Heart right ventricle (tissue), 16 donors: ENCODE measurements around the gene FAM171A1. TPM values are rescaled to one million over a fixed set of nuclear protein-coding genes. Genes with fewer than 3 reads are reported as not detected.

Experiments used
- ATAC-seq, 8 donors: fragments of 200-7000 bp; cut with Tn5 transposase; one replicate each; pipeline ENCODE4 v1.9.1; 2020; ENCODE audit warnings: mild to moderate bottlenecking in 8 of 8, moderate library complexity in 8 of 8, moderate number of reproducible peaks in 1 of 8
- DNase-seq, 2 donors: peaks; one replicate each; pipeline ENCODE4 v3.0.0-alpha.2; 2020
- H3K27ac ChIP-seq, 10 donors: fragments of 200-600 bp; sonication (generic) in 2 of 10; one replicate each; pipeline versions ENCODE4 v1.5.0 to v1.8.0; 2020 to 2022; ENCODE audit warnings: mild to moderate bottlenecking in 3 of 10
- H3K27me3 ChIP-seq, 7 donors: fragments of 200-600 bp; one replicate each; pipeline ENCODE4 v1.8.0; 2021 to 2022; ENCODE audit warnings: mild to moderate bottlenecking in 2 of 7
- H3K36me3 ChIP-seq, 9 donors: fragments of 200-600 bp; sonication (generic) in 1 of 9; one replicate each; pipeline versions ENCODE4 v1.5.0 to v1.8.0; 2020 to 2022; ENCODE audit warnings: mild to moderate bottlenecking in 2 of 9
- H3K4me1 ChIP-seq, 9 donors: fragments of 200-600 bp; sonication (generic) in 1 of 9; one replicate each; pipeline versions ENCODE4 v1.5.0 to v1.8.0; 2020 to 2022; ENCODE audit warnings: mild to moderate bottlenecking in 4 of 9
- H3K4me3 ChIP-seq, 10 donors: fragments of 200-600 bp; sonication (generic) in 2 of 10; one replicate each; pipeline versions ENCODE4 v1.5.0 to v1.8.0; 2020 to 2022; ENCODE audit warnings: mild to moderate bottlenecking in 7 of 10, moderate library complexity in 2 of 10
- H3K9me3 ChIP-seq, 11 donors: fragments of 200-600 bp in 10 of 11; sonication (generic) in 2 of 11; one replicate each; pipeline versions ENCODE4 v1.5.0 to v1.8.0; 2013 to 2022; ENCODE audit warnings: mild to moderate bottlenecking in 2 of 11, control low read depth in 1 of 11, moderate library complexity in 1 of 11
- WGBS, 2 donors: extraction: QIAGEN DNeasy Blood & Tissue Kit; methylation state at CpG; one replicate each; pipeline ENCODE4 v1.1.7; 2013; ENCODE audit warnings: inconsistent platforms in 1 of 2; 5-methylcytosine and 5-hydroxymethylcytosine counted together
- intact Hi-C, 10 donors: fragments of 100-400 bp; cut with DNase I; formaldehyde crosslinking; loops; one replicate each; pipeline versions ENCODE4 v1.11.1 to v1.14.2; 2022
- polyA plus RNA-seq, 2 donors: library from polyadenylated mRNA; stranded (reverse); fragments of 200-250 nt; gene quantifications; one replicate each; pipeline ENCODE4 v1.2.3, GENCODE V29; 2013
- total RNA-seq, 10 donors: library from RNA; stranded (reverse); fragmentation: NEBNext Ultra II Directional in 3 of 10; extraction: Animal tissue kit (Norgen Biotek cat#: 25700) in 3 of 10; gene quantifications; one replicate each; pipeline versions ENCODE4 v1.2.1 to v1.2.4, GENCODE V29; 2021 to 2023
- TF ChIP-seq, protein P1 (sequence below), 9 donors: fragments of 200-600 bp; sonication (generic) in 2 of 9; IDR thresholded peaks; one replicate each; pipeline versions ENCODE4 v1.5.0 to v1.8.0; 2021 to 2022; ENCODE audit warnings: antibody characterized with exemption in 9 of 9, mild to moderate bottlenecking in 5 of 9, moderate library complexity in 1 of 9
- donor health status: Arrhythmogenic right ventricular cardiomyopathy.
- donor health status: ischemic (EF 13 %, LVEDD 7.1; RV severe dilation, severe dysfunction).
- donor health status: healthy with polysubstance abuse.
- donor health status: DM: no; HTN: yes; CAD: no.
- donor health status: DM: no; HTN: no; CAD: no.
- donor health status: ischemic (EF 25% LVEDD 6.9; RV normal size, moderate dysfunction).
- donor health status: ischemic (EF 25% LVEDD 5.7; RV mildly dilated, moderate dysfunction).
- donor health status: healthy.
- donor health status: DM: yes; HTN: yes; CAD: no.
- donor health status: Ischemic cardiomyopathy.
- donor health status: ischemic (EF 35%, LVEDD 5.7; RV mildly dilated, moderate dysfunction).
- donor health status: nonischemic (EF 11% LVEDD 7.7; RV severe dilation, severe dysfunction).
- donor health status: DM: yes; HTN: yes; CAD: no.
- donor health status: PGD.
- donor health status: ischemic (EF 29% LVEDD 5.4; RV normal size, mild dysfunction).
- donor health status: nonischemic (EF 23%, LVEDD 6.1; RV moderate dilation, normal function).

FAM171A1 gene
- total and polyA plus RNA-seq, 12 donors = 3.5 to 10.5 (median 6.8) TPM

DNA sequence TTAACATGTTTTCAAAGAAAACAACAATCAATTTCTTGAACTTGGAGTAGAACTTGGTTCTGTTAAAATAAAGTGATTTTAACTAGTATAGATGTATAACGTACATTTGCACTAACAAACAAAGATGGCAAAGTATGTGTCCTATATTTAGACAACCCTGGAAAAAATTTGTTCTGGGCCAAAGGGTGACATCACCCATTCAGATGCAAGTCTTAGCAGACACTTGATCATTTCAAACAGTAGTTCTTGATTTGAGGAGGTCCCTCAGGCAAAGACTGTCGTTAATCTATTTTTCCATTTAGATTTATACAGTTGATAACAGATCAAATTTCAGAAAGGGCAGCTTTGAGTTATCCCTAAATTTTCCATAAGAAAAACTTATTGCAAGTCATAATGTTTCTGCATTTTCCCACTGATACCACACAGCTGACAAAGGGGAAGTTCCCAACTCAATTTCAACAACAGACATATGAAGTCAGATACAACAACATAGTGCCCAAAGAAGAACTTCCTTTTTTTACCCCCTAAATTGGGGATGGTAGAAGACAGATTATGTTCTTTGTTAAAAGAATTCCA, 207.7 kb downstream of the FAM171A1 start:
- 27 to 48% methylated on average over 2 of the region's 2 CpGs for WGBS, 2 donors
- Histone ChIP-seq H3K27ac (peak overlapping the region in 1 of 10 donors; percentile 32), H3K4me3 (no peak overlapping the region), H3K4me1 (peaks cover 0 to 29% (median 21%) of the 10 kb centered on the region in 9 donors), H3K36me3 (no peaks in the 10 kb centered on the region), H3K27me3 (peaks cover 0 to 15% (median 0%) of the 10 kb centered on the region in 7 donors), H3K9me3 (no peaks in the 10 kb centered on the region)
- TF ChIP-seq, protein P1, sequence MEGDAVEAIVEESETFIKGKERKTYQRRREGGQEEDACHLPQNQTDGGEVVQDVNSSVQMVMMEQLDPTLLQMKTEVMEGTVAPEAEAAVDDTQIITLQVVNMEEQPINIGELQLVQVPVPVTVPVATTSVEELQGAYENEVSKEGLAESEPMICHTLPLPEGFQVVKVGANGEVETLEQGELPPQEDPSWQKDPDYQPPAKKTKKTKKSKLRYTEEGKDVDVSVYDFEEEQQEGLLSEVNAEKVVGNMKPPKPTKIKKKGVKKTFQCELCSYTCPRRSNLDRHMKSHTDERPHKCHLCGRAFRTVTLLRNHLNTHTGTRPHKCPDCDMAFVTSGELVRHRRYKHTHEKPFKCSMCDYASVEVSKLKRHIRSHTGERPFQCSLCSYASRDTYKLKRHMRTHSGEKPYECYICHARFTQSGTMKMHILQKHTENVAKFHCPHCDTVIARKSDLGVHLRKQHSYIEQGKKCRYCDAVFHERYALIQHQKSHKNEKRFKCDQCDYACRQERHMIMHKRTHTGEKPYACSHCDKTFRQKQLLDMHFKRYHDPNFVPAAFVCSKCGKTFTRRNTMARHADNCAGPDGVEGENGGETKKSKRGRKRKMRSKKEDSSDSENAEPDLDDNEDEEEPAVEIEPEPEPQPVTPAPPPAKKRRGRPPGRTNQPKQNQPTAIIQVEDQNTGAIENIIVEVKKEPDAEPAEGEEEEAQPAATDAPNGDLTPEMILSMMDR (IDR thresholded peaks at IDR 0.05) = no peak
- intact Hi-C loops = loop anchor here in 2 of 10 donors (5.0 to 10.0 kb wide), 2 partner anchors 46 to 59 kb away; no protein-coding TSS in a partner anchor
- ATAC-seq (no peak), DNase-seq (no peak)

Other genes with a start within 250 kb of the FAM171A1 start
- 10 to 100 TPM in 8 of 10 donors, 1 to 10 TPM in 2; 8.9 to 14.5 (median 12.3) TPM for gene NMT2, start 202.6 kb downstream of the FAM171A1 start, total RNA-seq
- gene NMT2, start 202.6 kb downstream of the FAM171A1 start, polyA plus RNA-seq = 1 to 10 TPM; 6.1 to 7.6 TPM